Muscle of leg (tissue), 11 donors: ENCODE measurements around the gene SSU72. TPM values are rescaled to one million over a fixed set of nuclear protein-coding genes. Genes with fewer than 3 reads are reported as not detected.
"Not testable (repeated sequence)": the region's sequence is repeated elsewhere in the genome, so short reads cannot be mapped to it uniquely, and the experiment has no call there.

ENCODE experiments used
- DNase-seq: peaks from one replicate; pipeline ENCODE4 v3.0.0; 2013
- H3K27ac ChIP-seq: one replicate; pipeline ENCODE4 v1.5.1; 2013; ENCODE audit warnings: mild to moderate bottlenecking, low read length, control low read depth
- H3K27me3 ChIP-seq: one replicate; pipeline ENCODE4 v1.6.1; 2013; ENCODE audit warnings: low read length; ENCODE audit not compliant: control insufficient read depth, insufficient read depth
- H3K36me3 ChIP-seq: one replicate; pipeline ENCODE4 v1.6.1; 2013; ENCODE audit warnings: low read length; ENCODE audit not compliant: control insufficient read depth, insufficient read depth
- H3K4me1 ChIP-seq: one replicate; pipeline ENCODE4 v1.6.1; 2013; ENCODE audit warnings: low read length; ENCODE audit not compliant: control insufficient read depth, insufficient read depth
- H3K4me3 ChIP-seq: one replicate; pipeline ENCODE4 v1.5.1; 2013; ENCODE audit warnings: low read length, control low read depth
- H3K9me3 ChIP-seq: replicated peaks from 2 replicates; pipeline ENCODE4 v1.6.1; 2013; ENCODE audit warnings: low read depth, low read length; ENCODE audit not compliant: control insufficient read depth
- WGBS: methylation state at CpG from one replicate; pipeline ENCODE4 v1.1.5; 2013; ENCODE audit warnings: missing lambda C conversion rate; ENCODE audit not compliant: insufficient coverage; 5-methylcytosine and 5-hydroxymethylcytosine counted together
- polyA plus RNA-seq, 8 donors: library from polyadenylated mRNA; unstranded; fragments of 120-200 nt; gene quantifications; one replicate each; pipeline versions ENCODE4 v1.2.1 to v1.2.3, GENCODE V29; 2013; ENCODE audit warnings: inconsistent platforms in 1 of 8, low replicate concordance in 1 of 8; ENCODE audit not compliant: insufficient read length in 8 of 8, insufficient read depth in 1 of 8
- total RNA-seq: library from RNA; stranded (reverse); fragments of 120-200 nt; gene quantifications from one replicate; pipeline ENCODE4 v1.2.4, GENCODE V29; 2013

Gene SSU72
- total and polyA plus RNA-seq, 9 donors: 38.0 to 106 (median 92.1) TPM

GRCh38 chr1:1528301-1529267 is 46.1 kb downstream of the SSU72 start:
- Histone ChIP-seq H3K36me3 (peaks cover 42% of the 10 kb centered on the region), H3K9me3 (peaks cover 5% of the 10 kb centered on the region), H3K4me3 (no peak overlapping the region), H3K27me3 (no peaks in the 10 kb centered on the region), H3K4me1 (peaks cover 3% of the 10 kb centered on the region), H3K27ac (no peak overlapping the region)
- 84% methylated on average over 28 of the region's 37 CpGs for WGBS
- DNase-seq: no peak

- H3K27me3 ChIP-seq: no peaks in the 10 kb centered on the region
- H3K9me3 ChIP-seq: peaks cover 5% of the 10 kb centered on the region
- H3K36me3 ChIP-seq: peaks cover 42% of the 10 kb centered on the region
- H3K27ac ChIP-seq: no peak overlapping the region
- no peak for DNase-seq
- no peaks in the 10 kb centered on the region for H3K4me1 ChIP-seq
- no peak overlapping the region for H3K4me3 ChIP-seq
- WGBS: 83% methylated on average over 23 of the region's 31 CpGs
These were observed 47.4 kb downstream of the SSU72 start for GRCh38 chr1:1527092-1527816.

GRCh38 chr1:1526476-1526875 is 48.2 kb downstream of the SSU72 start:
- H3K27me3 ChIP-seq: not testable (repeated sequence)
- peaks cover 46% of the 10 kb centered on the region for H3K36me3 ChIP-seq
- 90% methylated on average over 5 of the region's 21 CpGs for WGBS

GRCh38 chr1:1524750-1525383 is 49.8 kb downstream of the SSU72 start:
- WGBS: 94% methylated on average over 22 of the region's 30 CpGs
- not testable (repeated sequence) for DNase-seq, H3K27ac ChIP-seq, H3K27me3 ChIP-seq, H3K4me3 ChIP-seq, H3K4me1 ChIP-seq, H3K9me3 ChIP-seq
- peaks cover 58% of the 10 kb centered on the region for H3K36me3 ChIP-seq

More at GRCh38 chr1:1526476-1526875, 48.2 kb downstream of the SSU72 start:
- not testable (repeated sequence) for H3K27ac ChIP-seq, H3K9me3 ChIP-seq, H3K4me3 ChIP-seq, H3K4me1 ChIP-seq, DNase-seq

GRCh38 chr1:1523651-1524050 is 51.0 kb downstream of the SSU72 start:
- WGBS: 86% methylated on average over 13 of the region's 17 CpGs

GRCh38 chr1:1523226-1523625 is 51.4 kb downstream of the SSU72 start:
- not testable (repeated sequence) for DNase-seq, H3K4me3 ChIP-seq, H3K27ac ChIP-seq, H3K27me3 ChIP-seq, H3K4me1 ChIP-seq, H3K9me3 ChIP-seq
- H3K36me3 ChIP-seq: peaks cover 44% of the 10 kb centered on the region
- 98% methylated on average over 15 of the region's 31 CpGs for WGBS

More at GRCh38 chr1:1523651-1524050, 51.0 kb downstream of the SSU72 start:
- not testable (repeated sequence) for H3K4me3 ChIP-seq, DNase-seq, H3K4me1 ChIP-seq, H3K27ac ChIP-seq, H3K9me3 ChIP-seq, H3K27me3 ChIP-seq
- peaks cover 47% of the 10 kb centered on the region for H3K36me3 ChIP-seq

- not testable (repeated sequence) for DNase-seq, H3K27me3 ChIP-seq, H3K4me1 ChIP-seq, H3K4me3 ChIP-seq, H3K9me3 ChIP-seq, H3K27ac ChIP-seq
- 87% methylated on average over 12 of the region's 30 CpGs for WGBS
- peaks cover 45% of the 10 kb centered on the region for H3K36me3 ChIP-seq
These were observed 52.1 kb downstream of the SSU72 start for GRCh38 chr1:1522536-1522935.

- no peak for DNase-seq
- H3K36me3 ChIP-seq: peaks cover 44% of the 10 kb centered on the region
- no peak overlapping the region for H3K27ac ChIP-seq
- H3K4me3 ChIP-seq: no peak overlapping the region
- H3K27me3 ChIP-seq: no peaks in the 10 kb centered on the region
- H3K4me1 ChIP-seq: no peaks in the 10 kb centered on the region
- no peaks in the 10 kb centered on the region for H3K9me3 ChIP-seq
- WGBS: 93% methylated on average over 17 of the region's 19 CpGs
These were observed 53.3 kb downstream of the SSU72 start for GRCh38 chr1:1521331-1521730.

GRCh38 chr1:1519805-1520505 is 54.7 kb downstream of the SSU72 start:
- WGBS: 95% methylated on average over 24 of the region's 51 CpGs
- not testable (repeated sequence) for H3K27me3 ChIP-seq, H3K4me3 ChIP-seq, H3K27ac ChIP-seq, DNase-seq, H3K9me3 ChIP-seq, H3K4me1 ChIP-seq
- H3K36me3 ChIP-seq: peaks cover 41% of the 10 kb centered on the region
